HG03460 (cell line): Measurements from ENCODE around the gene COQ10A.

ENCODE experiments used
- ATAC-seq: cut with Tn5 transposase; IDR thresholded peaks from one replicate; pipeline ENCODE4 v1.9.1; 2021; ENCODE audit not compliant: unreplicated experiment

Gene COQ10A

GRCh38 chr12:56308714-56309113, 42.0 kb downstream of the COQ10A start:
- ATAC-seq: no peak

- ATAC-seq: no peak
Observed at GRCh38 chr12:56311003-56311402, 44.3 kb downstream of the COQ10A start.

GRCh38 chr12:56315249-56315621, 48.5 kb downstream of the COQ10A start:
- ATAC-seq: no peak

- ATAC-seq: peak; percentile 86
Observed at GRCh38 chr12:56315622-56316473, 49.1 kb downstream of the COQ10A start, which contains the start of gene CNPY2. Gene CNPY2, minus strand, starts transcription at chr12:56315988. Its CDS starts 771 bp downstream, at chr12:56315217.

GRCh38 chr12:56317675-56318074, 50.9 kb downstream of the COQ10A start:
- no peak for ATAC-seq
